ES-I3 (cell line): ENCODE results near the gene TMEM38A.
A peak's percentile ranks its signal among the peaks of the same experiment; 100 is the strongest.
"Not testable (repeated sequence)": the region's sequence is repeated elsewhere in the genome, so short reads cannot be mapped to it uniquely, and the experiment has no call there.

Experiments
- H3K36me3 ChIP-seq: 2 replicates; pipeline ENCODE4 v1.6.1; 2013; ENCODE audit warnings: mild to moderate bottlenecking, low read length, control low read depth, moderate library complexity; ENCODE audit not compliant: insufficient read depth
- H3K4me1 ChIP-seq: 2 replicates; pipeline ENCODE4 v1.6.1; 2013; ENCODE audit warnings: mild to moderate bottlenecking, control low read depth, low read length; ENCODE audit not compliant: insufficient read depth
- H3K9ac ChIP-seq: 2 replicates; pipeline ENCODE4 v1.6.1; 2013; ENCODE audit warnings: low read depth, mild to moderate bottlenecking, low read length, moderate library complexity
- H3K9me3 ChIP-seq: 2 replicates; pipeline ENCODE4 v1.6.1; 2013; ENCODE audit warnings: mild to moderate bottlenecking, low read length, moderate library complexity; ENCODE audit not compliant: control insufficient read depth, insufficient read depth

Gene TMEM38A

GRCh38 chr19:16652854-16653253, 8.1 kb upstream of the TMEM38A start:
- Histone ChIP-seq H3K9ac (no peak overlapping the region), H3K36me3 (peaks cover 33% of the 10 kb centered on the region), H3K9me3 (no peaks in the 10 kb centered on the region), H3K4me1 (no peaks in the 10 kb centered on the region)

GRCh38 chr19:16654140-16654539, 6.8 kb upstream of the TMEM38A start:
- Histone ChIP-seq H3K36me3 (peaks cover 41% of the 10 kb centered on the region), H3K9me3 (no peaks in the 10 kb centered on the region), H3K4me1 (no peaks in the 10 kb centered on the region), H3K9ac (no peak overlapping the region)

GRCh38 chr19:16654627-16655026, 6.3 kb upstream of the TMEM38A start:
- Histone ChIP-seq H3K36me3 (peaks cover 40% of the 10 kb centered on the region), H3K9me3 (no peaks in the 10 kb centered on the region), H3K9ac (no peak overlapping the region), H3K4me1 (no peaks in the 10 kb centered on the region)

- H3K36me3 ChIP-seq: peaks cover 39% of the 10 kb centered on the region
- no peak overlapping the region for H3K9ac ChIP-seq
- H3K4me1 ChIP-seq: no peaks in the 10 kb centered on the region
- H3K9me3 ChIP-seq: no peaks in the 10 kb centered on the region
Measured at GRCh38 chr19:16655727-16656126, 5.2 kb upstream of the TMEM38A start.

- H3K36me3 ChIP-seq: peaks cover 27% of the 10 kb centered on the region
- H3K9me3 ChIP-seq: no peaks in the 10 kb centered on the region
- H3K4me1 ChIP-seq: no peaks in the 10 kb centered on the region
- no peak overlapping the region for H3K9ac ChIP-seq
Measured at GRCh38 chr19:16657384-16657783, 3.6 kb upstream of the TMEM38A start.

GRCh38 chr19:16659464-16659831, 1.5 kb upstream of the TMEM38A start:
- Histone ChIP-seq H3K36me3 (peaks cover 18% of the 10 kb centered on the region), H3K9me3 (no peaks in the 10 kb centered on the region), H3K9ac (peak overlapping the region; percentile 97), H3K4me1 (no peaks in the 10 kb centered on the region; the same call in 1 of the 2 replicates)

- no peaks in the 10 kb centered on the region; the same call in 1 of the 2 replicates for H3K4me1 ChIP-seq
- no peaks in the 10 kb centered on the region for H3K9me3 ChIP-seq
- peaks cover 17% of the 10 kb centered on the region for H3K36me3 ChIP-seq
- peak within 1 kb of the TSS; percentile 97 for H3K9ac ChIP-seq
Measured at GRCh38 chr19:16659832-16660708, 869 bp upstream of the TMEM38A start, which contains the start of gene SMIM7. SMIM7 (minus strand) TSS chr19:16660144; CDS start chr19:16660110, 34 bp downstream.

- Histone ChIP-seq H3K4me1 (no peaks in the 10 kb centered on the region; the same call in 1 of the 2 replicates), H3K9ac (peak overlapping the region; percentile 84), H3K36me3 (peaks cover 17% of the 10 kb centered on the region), H3K9me3 (no peaks in the 10 kb centered on the region)
Measured at GRCh38 chr19:16661480-16662034, 618 bp downstream of the TMEM38A start.

GRCh38 chr19:16668176-16668575, 7.2 kb downstream of the TMEM38A start:
- Histone ChIP-seq H3K9ac (no peak overlapping the region), H3K4me1 (no peaks in the 10 kb centered on the region), H3K9me3 (no peaks in the 10 kb centered on the region), H3K36me3 (no peaks in the 10 kb centered on the region)

- not testable (repeated sequence) for H3K4me1 ChIP-seq, H3K9me3 ChIP-seq, H3K36me3 ChIP-seq, H3K9ac ChIP-seq
Measured at GRCh38 chr19:16668702-16669101, 7.8 kb downstream of the TMEM38A start.

GRCh38 chr19:16670291-16670690, 9.4 kb downstream of the TMEM38A start:
- H3K9ac ChIP-seq: no peak overlapping the region
- no peaks in the 10 kb centered on the region for H3K36me3 ChIP-seq
- H3K4me1 ChIP-seq: no peaks in the 10 kb centered on the region
- no peaks in the 10 kb centered on the region for H3K9me3 ChIP-seq

GRCh38 chr19:16671652-16672274, 10.8 kb downstream of the TMEM38A start:
- Histone ChIP-seq H3K9me3 (no peaks in the 10 kb centered on the region), H3K9ac (no peak overlapping the region), H3K4me1 (no peaks in the 10 kb centered on the region), H3K36me3 (no peaks in the 10 kb centered on the region)

GRCh38 chr19:16673231-16673630, 12.3 kb downstream of the TMEM38A start:
- no peaks in the 10 kb centered on the region for H3K4me1 ChIP-seq

GRCh38 chr19:16673839-16674238, 12.9 kb downstream of the TMEM38A start:
- H3K9ac ChIP-seq, H3K9me3 ChIP-seq, H3K4me1 ChIP-seq: not testable (repeated sequence)

More at GRCh38 chr19:16673231-16673630, 12.3 kb downstream of the TMEM38A start:
- Histone ChIP-seq H3K9ac (no peak overlapping the region), H3K36me3 (no peaks in the 10 kb centered on the region), H3K9me3 (no peaks in the 10 kb centered on the region)

More at GRCh38 chr19:16673839-16674238, 12.9 kb downstream of the TMEM38A start:
- not testable (repeated sequence) for H3K36me3 ChIP-seq
